HepG2 (cell line): Measurements from ENCODE around the gene CACNA1D. TPM values are rescaled to one million over a fixed set of nuclear protein-coding genes. Genes with fewer than 3 reads are reported as not detected.

Source experiments
- CBFB ChIP-seq: sonication (generic); formaldehyde crosslinking; IDR thresholded peaks from 2 replicates; pipeline ENCODE4 v1.4.0; 2020; ENCODE audit warnings: missing genetic modification reagents
- MYNN ChIP-seq: sonication (generic); formaldehyde crosslinking; IDR thresholded peaks from 2 replicates; pipeline ENCODE4 v1.4.0; 2020; ENCODE audit warnings: mild to moderate bottlenecking, low read depth, missing genetic modification reagents
- REL ChIP-seq: sonication (generic); formaldehyde crosslinking; conservative IDR thresholded peaks from 2 replicates; pipeline ENCODE4 v1.8.0; 2022; ENCODE audit warnings: mild to moderate bottlenecking, missing genetic modification reagents, moderate library complexity
- TCF7 ChIP-seq: sonication (generic); IDR thresholded peaks from 2 replicates; pipeline ENCODE4 v1.6.1; 2016; ENCODE audit warnings: antibody characterized with exemption, low read depth
- YEATS4 ChIP-seq: sonication (generic); formaldehyde crosslinking; IDR thresholded peaks from 2 replicates; pipeline ENCODE4 v1.4.0; 2020; ENCODE audit warnings: missing genetic modification reagents, borderline replicate concordance
- ZBTB10 ChIP-seq: sonication (generic); formaldehyde crosslinking; IDR thresholded peaks from 2 replicates; pipeline ENCODE4 v1.4.0; 2020; ENCODE audit warnings: missing genetic modification reagents, borderline replicate concordance
- polyA plus RNA-seq, 8 experiments: library from polyadenylated mRNA; depleted of rRNA in 3 of 8; stranded (reverse) in 7 of 8; unstranded in 1 of 8; fragments of >200 nt; fragmentation: Illumina TruSeq in 4 of 8; extraction: Trizol in 4 of 8; gene quantifications; 2 replicates each; pipeline versions ENCODE4 v1.2.1 to v1.2.3, GENCODE V29; 2011 to 2016; ENCODE audit warnings: low read depth in 4 of 8, missing spikeins in 1 of 8, mixed read lengths in 1 of 8; ENCODE audit not compliant: insufficient read depth in 1 of 8
- total RNA-seq, 5 experiments: library from RNA; depleted of rRNA; stranded (reverse); fragments of >200 nt; fragmentation: Illumina TruSeq; extraction: Trizol; gene quantifications; 2 replicates each; pipeline ENCODE4 v1.2.3, GENCODE V29; 2016; ENCODE audit warnings: low read depth in 1 of 5
- TF ChIP-seq, protein P1 (sequence below): sonication (generic); formaldehyde crosslinking; IDR thresholded peaks from 2 replicates; pipeline ENCODE4 v1.8.1; 2023; ENCODE audit warnings: missing genetic modification reagents, mild to moderate bottlenecking, borderline replicate concordance
- TF ChIP-seq, protein P2 (sequence below): sonication (generic); formaldehyde crosslinking; IDR thresholded peaks from 2 replicates; pipeline ENCODE4 v1.4.0; 2020; ENCODE audit warnings: missing genetic modification reagents

The CACNA1D gene
- total and polyA plus RNA-seq, 2 of the 13 experiments (the other 11 are each of a cell fraction or from before 2014, with no cell fraction given) = 0.26 to 0.38 TPM

- TF ChIP-seq ZBTB10 (CRISPR knock-in tag) (no peak), REL (CRISPR knock-in tag) (no peak), YEATS4 (no peak), CBFB (CRISPR knock-in tag) (no peak), TCF7 (no peak), MYNN (CRISPR knock-in tag) (no peak)
- TF ChIP-seq, protein P1, sequence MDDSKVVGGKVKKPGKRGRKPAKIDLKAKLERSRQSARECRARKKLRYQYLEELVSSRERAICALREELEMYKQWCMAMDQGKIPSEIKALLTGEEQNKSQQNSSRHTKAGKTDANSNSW = no peak
- TF ChIP-seq, protein P2, sequence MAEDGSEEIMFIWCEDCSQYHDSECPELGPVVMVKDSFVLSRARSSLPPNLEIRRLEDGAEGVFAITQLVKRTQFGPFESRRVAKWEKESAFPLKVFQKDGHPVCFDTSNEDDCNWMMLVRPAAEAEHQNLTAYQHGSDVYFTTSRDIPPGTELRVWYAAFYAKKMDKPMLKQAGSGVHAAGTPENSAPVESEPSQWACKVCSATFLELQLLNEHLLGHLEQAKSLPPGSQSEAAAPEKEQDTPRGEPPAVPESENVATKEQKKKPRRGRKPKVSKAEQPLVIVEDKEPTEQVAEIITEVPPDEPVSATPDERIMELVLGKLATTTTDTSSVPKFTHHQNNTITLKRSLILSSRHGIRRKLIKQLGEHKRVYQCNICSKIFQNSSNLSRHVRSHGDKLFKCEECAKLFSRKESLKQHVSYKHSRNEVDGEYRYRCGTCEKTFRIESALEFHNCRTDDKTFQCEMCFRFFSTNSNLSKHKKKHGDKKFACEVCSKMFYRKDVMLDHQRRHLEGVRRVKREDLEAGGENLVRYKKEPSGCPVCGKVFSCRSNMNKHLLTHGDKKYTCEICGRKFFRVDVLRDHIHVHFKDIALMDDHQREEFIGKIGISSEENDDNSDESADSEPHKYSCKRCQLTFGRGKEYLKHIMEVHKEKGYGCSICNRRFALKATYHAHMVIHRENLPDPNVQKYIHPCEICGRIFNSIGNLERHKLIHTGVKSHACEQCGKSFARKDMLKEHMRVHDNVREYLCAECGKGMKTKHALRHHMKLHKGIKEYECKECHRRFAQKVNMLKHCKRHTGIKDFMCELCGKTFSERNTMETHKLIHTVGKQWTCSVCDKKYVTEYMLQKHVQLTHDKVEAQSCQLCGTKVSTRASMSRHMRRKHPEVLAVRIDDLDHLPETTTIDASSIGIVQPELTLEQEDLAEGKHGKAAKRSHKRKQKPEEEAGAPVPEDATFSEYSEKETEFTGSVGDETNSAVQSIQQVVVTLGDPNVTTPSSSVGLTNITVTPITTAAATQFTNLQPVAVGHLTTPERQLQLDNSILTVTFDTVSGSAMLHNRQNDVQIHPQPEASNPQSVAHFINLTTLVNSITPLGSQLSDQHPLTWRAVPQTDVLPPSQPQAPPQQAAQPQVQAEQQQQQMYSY (CRISPR knock-in tag) = no peak
- TF ChIP-seq, all 625 proteins: peak for 0
Measured at GRCh38 chr3:53525765-53526703, 31.6 kb downstream of the CACNA1D start (continued).
